ENCODE measurements around the gene HS1BP3.

DNA sequence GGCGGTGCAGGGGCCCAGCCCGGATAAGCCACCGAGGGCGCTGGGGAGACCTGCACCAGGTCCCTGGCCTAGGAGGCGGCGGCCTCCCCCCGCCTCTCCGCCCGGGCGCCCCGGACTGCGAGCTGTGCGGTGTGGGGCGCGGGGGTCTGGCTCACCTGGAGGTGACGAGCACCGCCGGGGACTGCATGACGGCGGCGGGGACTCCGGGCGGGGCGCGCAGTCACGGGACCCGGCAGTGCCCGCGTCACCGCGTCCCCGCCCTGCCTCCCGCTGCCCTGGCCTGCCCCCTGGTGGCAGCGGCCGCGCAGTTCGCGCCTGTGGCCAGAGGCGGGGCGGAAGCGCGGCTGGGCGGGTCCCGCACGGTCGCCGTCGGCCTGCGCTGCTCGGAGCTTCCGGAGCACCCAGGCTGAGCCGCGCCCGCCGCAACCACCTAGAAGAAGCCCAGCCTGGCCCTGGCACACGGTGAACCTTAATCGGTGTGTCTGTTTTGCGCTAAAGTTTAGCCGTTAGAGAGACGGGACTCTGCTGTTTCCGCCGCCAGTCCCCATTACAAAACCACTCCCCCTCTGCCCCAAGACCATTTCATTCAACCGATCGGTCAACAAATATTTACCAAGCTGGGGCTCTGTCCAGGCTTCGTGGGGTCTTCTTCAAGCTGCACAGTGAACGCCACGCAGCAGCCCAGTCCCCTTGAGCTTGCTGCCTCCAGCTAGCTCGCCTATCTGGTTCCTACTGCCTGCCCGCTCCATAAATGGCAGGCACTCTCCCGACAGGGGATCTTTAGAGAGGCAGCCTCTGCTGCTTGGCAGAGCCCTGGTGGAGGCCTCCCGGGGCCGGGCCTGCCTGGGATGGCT, at the start of gene HS1BP3:
- TF ChIP-seq EP300 (IDR thresholded peaks at IDR 0.05) = no peak
- TF ChIP-seq, protein P1, sequence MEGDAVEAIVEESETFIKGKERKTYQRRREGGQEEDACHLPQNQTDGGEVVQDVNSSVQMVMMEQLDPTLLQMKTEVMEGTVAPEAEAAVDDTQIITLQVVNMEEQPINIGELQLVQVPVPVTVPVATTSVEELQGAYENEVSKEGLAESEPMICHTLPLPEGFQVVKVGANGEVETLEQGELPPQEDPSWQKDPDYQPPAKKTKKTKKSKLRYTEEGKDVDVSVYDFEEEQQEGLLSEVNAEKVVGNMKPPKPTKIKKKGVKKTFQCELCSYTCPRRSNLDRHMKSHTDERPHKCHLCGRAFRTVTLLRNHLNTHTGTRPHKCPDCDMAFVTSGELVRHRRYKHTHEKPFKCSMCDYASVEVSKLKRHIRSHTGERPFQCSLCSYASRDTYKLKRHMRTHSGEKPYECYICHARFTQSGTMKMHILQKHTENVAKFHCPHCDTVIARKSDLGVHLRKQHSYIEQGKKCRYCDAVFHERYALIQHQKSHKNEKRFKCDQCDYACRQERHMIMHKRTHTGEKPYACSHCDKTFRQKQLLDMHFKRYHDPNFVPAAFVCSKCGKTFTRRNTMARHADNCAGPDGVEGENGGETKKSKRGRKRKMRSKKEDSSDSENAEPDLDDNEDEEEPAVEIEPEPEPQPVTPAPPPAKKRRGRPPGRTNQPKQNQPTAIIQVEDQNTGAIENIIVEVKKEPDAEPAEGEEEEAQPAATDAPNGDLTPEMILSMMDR (IDR thresholded peaks at IDR 0.05) = peak; percentile 94 to 100
- TF ChIP-seq POLR2A (IDR thresholded peaks at IDR 0.05) = peak; percentile 8 to 75
